Panc1 (cell line): ENCODE results near the gene PKNOX2. TPM values are rescaled to one million over a fixed set of nuclear protein-coding genes. Genes with fewer than 3 reads are reported as not detected.

Experiments
- ATAC-seq: fragments of 200-7000 bp; cut with Tn5 transposase; 2 replicates; pipeline ENCODE4 v1.9.1; 2020; ENCODE audit warnings: mild to moderate bottlenecking, moderate library complexity
- BruUV-seq: library from RNA; stranded (reverse); fragments of 400-500 nt; replicated peaks from 2 replicates; lab custom pipeline; 2021; lab: Mats Ljungman, UMichigan
- CTCF ChIA-PET: fragments of 300-600 bp; sonication (Branson Sonifier 250); formaldehyde crosslinking; loops from one replicate; lab custom pipeline; 2022; ENCODE audit warnings: antibody characterized with exemption; lab: Charles Lee
- POLR2A ChIA-PET: fragments of 300-600 bp; sonication (Branson Sonifier 250); formaldehyde crosslinking; loops from one replicate; lab custom pipeline; 2022; ENCODE audit warnings: antibody characterized with exemption; lab: Charles Lee
- DNase-seq: peaks from one replicate; pipeline ENCODE4 v3.0.0-alpha.2; 2010; ENCODE audit warnings: low read depth, low spot score
- H3K27ac ChIP-seq: 2 replicates; pipeline ENCODE4 v1.5.1; 2011; ENCODE audit warnings: mild to moderate bottlenecking, low read length, inconsistent platforms
- H3K27me3 ChIP-seq: fragments of 200-500 bp; sonication (Bioruptor generic); 2 replicates; pipeline ENCODE4 v1.6.0; 2014; ENCODE audit warnings: low read length, inconsistent platforms; ENCODE audit not compliant: control insufficient read depth, insufficient read depth
- H3K36me3 ChIP-seq: fragments of 200-500 bp; sonication (Bioruptor generic); 2 replicates; pipeline ENCODE4 v1.5.1; 2014; ENCODE audit warnings: inconsistent platforms, mild to moderate bottlenecking, low read length, moderate library complexity; ENCODE audit not compliant: control insufficient read depth, insufficient read depth
- H3K4me1 ChIP-seq: 2 replicates; pipeline ENCODE4 v1.5.1; 2011; ENCODE audit warnings: inconsistent platforms, mild to moderate bottlenecking, low read length, moderate library complexity; ENCODE audit not compliant: control insufficient read depth, insufficient read depth
- H3K4me3 ChIP-seq, 2 experiments: 2 replicates each; pipeline ENCODE4 v1.5.1; 2011 to 2012; ENCODE audit warnings: low read depth in 2 of 2, low read length in 2 of 2, mild to moderate bottlenecking in 2 of 2, inconsistent platforms in 1 of 2, moderate library complexity in 1 of 2
- H3K9me3 ChIP-seq: fragments of 200-500 bp; sonication (Bioruptor generic); 2 replicates; pipeline ENCODE4 v1.5.1; 2014; ENCODE audit warnings: low read depth, mild to moderate bottlenecking, inconsistent platforms, low read length, moderate library complexity; ENCODE audit not compliant: control insufficient read depth, insufficient read depth
- CTCF ChIP-seq: fragments of 450-650 bp; IDR thresholded peaks from 2 replicates; pipeline ENCODE4 v1.5.1; 2017; ENCODE audit warnings: mild to moderate bottlenecking
- POLR2AphosphoS5 ChIP-seq: IDR thresholded peaks from 2 replicates; pipeline ENCODE4 v1.6.1; 2012; ENCODE audit warnings: mild to moderate bottlenecking, low read depth, low read length, moderate library complexity
- REST ChIP-seq, 2 experiments: IDR thresholded peaks; 2 replicates each; pipeline ENCODE4 v1.6.1; 2011 to 2012; ENCODE audit warnings: low read depth in 2 of 2, control low read depth in 1 of 2, low read length in 1 of 2, mild to moderate bottlenecking in 1 of 2, moderate library complexity in 1 of 2; ENCODE audit not compliant: insufficient read depth in 1 of 2
- SIN3A ChIP-seq: IDR thresholded peaks from 2 replicates; pipeline ENCODE4 v1.6.1; 2012; ENCODE audit warnings: low read depth, mild to moderate bottlenecking, low read length, moderate library complexity, borderline replicate concordance; ENCODE audit not compliant: insufficient read depth
- TCF7L2 ChIP-seq: IDR thresholded peaks from 2 replicates; pipeline ENCODE4 v1.6.1; 2011; ENCODE audit warnings: mild to moderate bottlenecking, low read depth, low read length, inconsistent platforms
- in situ Hi-C: cut with HindIII; loops from 2 replicates; pipeline ENCODE4 v1.10.0; 2016; ENCODE audit warnings: low sequenced_read_pairs, low pct_unique_long_range_greater_than_20kb
- intact Hi-C: fragments of 100-400 bp; cut with micrococcal nuclease; formaldehyde crosslinking; loops from one replicate; pipeline ENCODE4 v1.10.0; 2022; ENCODE audit not compliant: unreplicated experiment
- total RNA-seq: library from RNA; stranded (reverse); gene quantifications from one replicate; pipeline ENCODE4 v1.2.1, GENCODE V29; 2021; ENCODE audit not compliant: unreplicated experiment

PKNOX2 gene
- total RNA-seq, 1 experiment from 2014 or later: not detected

- ChIA-PET POLR2A (no interaction called here), CTCF (no interaction called here)
- DNase-seq: no peak
- Histone ChIP-seq H3K27ac (no peak overlapping the region), H3K27me3 (peaks cover 29% of the 10 kb centered on the region), H3K36me3 (no peaks in the 10 kb centered on the region), H3K9me3 (no peaks in the 10 kb centered on the region), H3K4me3 (no peak overlapping the region), H3K4me1 (no peaks in the 10 kb centered on the region)
- TF ChIP-seq SIN3A (no peak), TCF7L2 (no peak)
- ATAC-seq: no peak
- no TSS peak for BruUV-seq
- intact Hi-C loops (no loop called here), in situ Hi-C loops (no loop called here)
These were observed 65.4 kb downstream of the PKNOX2 start for GRCh38 chr11:125229916-125230315.

GRCh38 chr11:125233116-125233515, 68.6 kb downstream of the PKNOX2 start:
- Histone ChIP-seq H3K36me3 (no peaks in the 10 kb centered on the region), H3K4me3 (no peak overlapping the region), H3K27ac (no peak overlapping the region), H3K27me3 (peaks cover 23% of the 10 kb centered on the region), H3K9me3 (no peaks in the 10 kb centered on the region), H3K4me1 (no peaks in the 10 kb centered on the region)
- DNase-seq: no peak
- intact Hi-C loops (no loop called here), in situ Hi-C loops (no loop called here)
- no peak for ATAC-seq
- ChIA-PET CTCF (no interaction called here), POLR2A (no interaction called here)
- TF ChIP-seq POLR2AphosphoS5 (no peak), TCF7L2 (no peak)
- no TSS peak for BruUV-seq

GRCh38 chr11:125233736-125234275, 69.3 kb downstream of the PKNOX2 start:
- no TSS peak for BruUV-seq
- Histone ChIP-seq H3K36me3 (no peaks in the 10 kb centered on the region), H3K4me3 (no peak overlapping the region), H3K27me3 (peaks cover 30% of the 10 kb centered on the region), H3K27ac (no peak overlapping the region), H3K4me1 (no peaks in the 10 kb centered on the region), H3K9me3 (no peaks in the 10 kb centered on the region)
- intact Hi-C loops (no loop called here), in situ Hi-C loops (no loop called here)
- ChIA-PET POLR2A (no interaction called here), CTCF (no interaction called here)
- DNase-seq (no peak), ATAC-seq (no peak)
- TF ChIP-seq POLR2AphosphoS5 (no peak), TCF7L2 (no peak), REST (IDR thresholded peaks at IDR 0.05; ENCODE audit: insufficient read depth in 1 of 2, low read depth in 2 of 2, low read length in 1 of 2) (no peak), CTCF (no peak), SIN3A (no peak)
